IMR-90 (cell line): ENCODE results near the gene ENOX1. TPM values are rescaled to one million over a fixed set of nuclear protein-coding genes. Genes with fewer than 3 reads are reported as not detected.

Source experiments
- ATAC-seq: fragments of 200-7000 bp; cut with Tn5 transposase; 2 replicates; pipeline ENCODE4 v1.9.1; 2020; ENCODE audit warnings: low read depth, mild to moderate bottlenecking, moderate library complexity
- BruUV-seq: library from RNA; stranded (reverse); fragments of 400-500 nt; replicated peaks from 2 replicates; lab custom pipeline; 2021; lab: Mats Ljungman, UMichigan
- CTCF ChIA-PET: fragments of 300-600 bp; formaldehyde crosslinking; extraction: SDS; loops from one replicate; lab custom pipeline; 2021; ENCODE audit warnings: antibody characterized with exemption; lab: Yijun Ruan, JAX
- POLR2A ChIA-PET: fragments of 300-600 bp; sonication (Branson Sonifier 250); formaldehyde crosslinking; loops from one replicate; lab custom pipeline; 2022; ENCODE audit warnings: antibody characterized with exemption; ENCODE audit not compliant: unreplicated experiment; lab: Charles Lee
- DNase-seq: peaks from one replicate; pipeline ENCODE4 v3.0.0; 2013
- H2AFZ ChIP-seq: replicated peaks from 2 replicates; pipeline ENCODE3; 2013; ENCODE audit warnings: low read length, mild to moderate bottlenecking; ENCODE audit not compliant: poor library complexity
- H2AK5ac ChIP-seq: 2 replicates; pipeline ENCODE4 v1.6.1; 2013; ENCODE audit warnings: low read depth, low read length, inconsistent platforms
- H2AK9ac ChIP-seq: replicated peaks from 2 replicates; pipeline ENCODE3; 2013; ENCODE audit warnings: mild to moderate bottlenecking, low read depth, low read length, moderate library complexity; ENCODE audit not compliant: poor library complexity
- H2BK120ac ChIP-seq: 2 replicates; pipeline ENCODE4 v1.6.1; 2013; ENCODE audit warnings: low read depth, low read length, inconsistent platforms
- H2BK15ac ChIP-seq: 3 replicates; pipeline ENCODE4 v1.6.1; 2013; ENCODE audit warnings: low read depth, low read length, inconsistent platforms
- H2BK20ac ChIP-seq: 2 replicates; pipeline ENCODE4 v1.6.1; 2013; ENCODE audit warnings: low read depth, mild to moderate bottlenecking, inconsistent platforms, low read length, moderate library complexity
- H2BK5ac ChIP-seq: 2 replicates; pipeline ENCODE4 v1.6.1; 2013; ENCODE audit warnings: mild to moderate bottlenecking, low read depth, low read length, inconsistent platforms; ENCODE audit not compliant: poor library complexity, severe bottlenecking
- H3K14ac ChIP-seq: replicated peaks from 2 replicates; pipeline ENCODE4 v1.6.1; 2013; ENCODE audit warnings: low read depth, low read length, inconsistent platforms
- H3K18ac ChIP-seq: 2 replicates; pipeline ENCODE4 v1.6.1; 2013; ENCODE audit warnings: low read depth, low read length, control low read depth
- H3K23ac ChIP-seq: 2 replicates; pipeline ENCODE4 v1.6.1; 2013; ENCODE audit warnings: low read depth, low read length, inconsistent platforms
- H3K27ac ChIP-seq: 2 replicates; pipeline ENCODE4 v1.5.1; 2013; ENCODE audit warnings: mild to moderate bottlenecking, control low read depth, low read length; ENCODE audit not compliant: insufficient read depth
- H3K27me3 ChIP-seq: 2 replicates; pipeline ENCODE4 v1.6.1; 2013; ENCODE audit warnings: low read length; ENCODE audit not compliant: control insufficient read depth, insufficient read depth
- H3K36me3 ChIP-seq: 2 replicates; pipeline ENCODE4 v1.6.1; 2013; ENCODE audit warnings: low read length, mixed read lengths; ENCODE audit not compliant: control insufficient read depth, insufficient read depth
- H3K4ac ChIP-seq: 2 replicates; pipeline ENCODE4 v1.6.1; 2013; ENCODE audit warnings: low read depth, low read length, inconsistent platforms
- H3K4me1 ChIP-seq: 2 replicates; pipeline ENCODE4 v1.6.1; 2013; ENCODE audit warnings: low read length, mixed read lengths; ENCODE audit not compliant: control insufficient read depth, insufficient read depth
- H3K4me2 ChIP-seq: 2 replicates; pipeline ENCODE4 v1.6.1; 2013; ENCODE audit warnings: low read depth, mild to moderate bottlenecking, control low read depth, low read length, moderate library complexity
- H3K4me3 ChIP-seq: 2 replicates; pipeline ENCODE4 v1.5.1; 2013; ENCODE audit warnings: low read depth, mild to moderate bottlenecking, control low read depth, low read length, moderate library complexity; ENCODE audit not compliant: insufficient read depth
- H3K56ac ChIP-seq: 2 replicates; pipeline ENCODE4 v1.6.1; 2013; ENCODE audit warnings: low read length, inconsistent platforms; ENCODE audit not compliant: insufficient read depth; ENCODE audit errors: extremely low read depth
- H3K79me1 ChIP-seq, 2 experiments: 2 replicates each; pipeline ENCODE4 v1.6.1; 2013; ENCODE audit warnings: low read length in 2 of 2, inconsistent platforms in 1 of 2, low read depth in 1 of 2
- H3K9ac ChIP-seq: 2 replicates; pipeline ENCODE4 v1.6.1; 2013; ENCODE audit warnings: low read depth, low read length, control low read depth
- H3K9me1 ChIP-seq: 2 replicates; pipeline ENCODE4 v1.6.1; 2013; ENCODE audit warnings: low read length, inconsistent platforms; ENCODE audit not compliant: insufficient read depth
- H3K9me3 ChIP-seq: 2 replicates; pipeline ENCODE4 v1.6.1; 2013; ENCODE audit warnings: low read length; ENCODE audit not compliant: control insufficient read depth, insufficient read depth
- H4K20me1 ChIP-seq: 2 replicates; pipeline ENCODE4 v1.6.1; 2013; ENCODE audit warnings: low read length, inconsistent platforms; ENCODE audit not compliant: insufficient read depth
- H4K5ac ChIP-seq: 2 replicates; pipeline ENCODE4 v1.6.1; 2013; ENCODE audit warnings: mild to moderate bottlenecking, low read depth, low read length, control low read depth
- H4K8ac ChIP-seq, 2 experiments: 2 replicates each; pipeline ENCODE4 v1.6.1; 2013; ENCODE audit warnings: low read depth in 2 of 2, low read length in 2 of 2, control low read depth in 1 of 2, inconsistent platforms in 1 of 2
- H4K91ac ChIP-seq: 2 replicates; pipeline ENCODE4 v1.6.1; 2013; ENCODE audit warnings: low read depth, low read length, inconsistent platforms; ENCODE audit not compliant: insufficient read depth
- CTCF ChIP-seq: conservative IDR thresholded peaks from 2 replicates; pipeline ENCODE4 v1.5.1; 2012; ENCODE audit warnings: mild to moderate bottlenecking, low read depth, low read length, improper control_type of control experiment
- MAFK ChIP-seq: IDR thresholded peaks from 2 replicates; pipeline ENCODE4 v1.6.1; 2012; ENCODE audit warnings: low read depth, low read length, improper control_type of control experiment
- MAZ ChIP-seq: IDR thresholded peaks from 2 replicates; pipeline ENCODE4 v1.6.1; 2012; ENCODE audit warnings: low read depth, mild to moderate bottlenecking, low read length, improper control_type of control experiment, moderate library complexity, borderline replicate concordance
- POLR2A ChIP-seq: IDR thresholded peaks from 2 replicates; pipeline ENCODE4 v1.6.1; 2012; ENCODE audit warnings: mild to moderate bottlenecking, low read depth, low read length
- RAD21 ChIP-seq: IDR thresholded peaks from 2 replicates; pipeline ENCODE4 v1.6.1; 2012; ENCODE audit warnings: low read length, improper control_type of control experiment
- RFX5 ChIP-seq: IDR thresholded peaks from 2 replicates; pipeline ENCODE4 v1.8.0; 2012; ENCODE audit warnings: low read depth, mild to moderate bottlenecking, low read length, moderate library complexity
- WGBS, 2 experiments: methylation state at CpG; one replicate each; pipeline versions ENCODE4 v1.1.5 to v1.1.7; 2013; ENCODE audit warnings: missing lambda C conversion rate in 2 of 2; ENCODE audit not compliant: insufficient read length in 1 of 2; ENCODE audit errors: extremely low coverage in 2 of 2; 5-methylcytosine and 5-hydroxymethylcytosine counted together
- dilution Hi-C: fragments of 300-500 bp; cut with HindIII; formaldehyde crosslinking; loops from one replicate; pipeline ENCODE4 v1.14.3; 2018; ENCODE audit warnings: low sequenced_read_pairs; ENCODE audit not compliant: unreplicated experiment
- in situ Hi-C: fragments of 300-500 bp; cut with MboI; formaldehyde crosslinking; loops from 3 replicates; pipeline ENCODE4 v1.14.3; 2019; ENCODE audit warnings: low sequenced_read_pairs, inconsistent platforms, mixed read lengths
- intact Hi-C: fragments of 100-400 bp; cut with micrococcal nuclease; formaldehyde crosslinking; loops from 2 replicates; pipeline ENCODE4 v1.10.0; 2022
- polyA plus RNA-seq, 3 experiments: library from polyadenylated mRNA; depleted of rRNA; stranded (reverse); fragments of >200 nt; gene quantifications; 2 replicates each; pipeline ENCODE4 v1.2.3, GENCODE V29; 2012; ENCODE audit warnings: low replicate concordance in 1 of 3
- total RNA-seq: library from RNA; depleted of rRNA; stranded (reverse); fragments of >200 nt; gene quantifications from 2 replicates; pipeline ENCODE4 v1.2.3, GENCODE V29; 2012

ENOX1 gene
- total and polyA plus RNA-seq, 2 of the 4 experiments (the other 2 are of a cell fraction) = 0.99 to 1.3 TPM

- Histone ChIP-seq H4K20me1 (no peaks in the 10 kb centered on the region), H2BK15ac (no peak overlapping the region), H2BK5ac (no peak overlapping the region), H2AK9ac (no peak overlapping the region), H4K91ac (no peak overlapping the region), H4K8ac (no peak overlapping the region), H3K14ac (no peak overlapping the region), H2AFZ (no peak overlapping the region), H3K9ac (no peak overlapping the region), H2BK20ac (no peak overlapping the region), H4K5ac (no peak overlapping the region), H3K4ac (no peak overlapping the region), H3K18ac (no peak overlapping the region), H3K56ac (no peak overlapping the region), H3K9me3 (no peaks in the 10 kb centered on the region), H3K79me1 (no peaks in the 10 kb centered on the region), H3K27me3 (peaks cover 2% of the 10 kb centered on the region), H3K4me3 (no peak overlapping the region), H2BK120ac (no peak overlapping the region), H3K27ac (no peak overlapping the region), H3K9me1 (no peaks in the 10 kb centered on the region), H3K4me1 (no peaks in the 10 kb centered on the region), H3K36me3 (no peaks in the 10 kb centered on the region), H2AK5ac (no peak overlapping the region), H3K4me2 (no peak overlapping the region), H3K23ac (no peak overlapping the region)
- ChIA-PET CTCF (interaction anchor here (0.7 kb wide), 1 partner anchor 42 kb away, joined by 3 read pairs; no protein-coding TSS in a partner anchor), POLR2A (no interaction called here)
- TF ChIP-seq MAFK = no peak
- no peak for TF ChIP-seq MAZ
- no peak for TF ChIP-seq RFX5
- TF ChIP-seq POLR2A = no peak
- no peak for TF ChIP-seq RAD21
- TF ChIP-seq CTCF = no peak
- no CpG with 5 or more reads among the region's 10 CpGs for WGBS, 2 experiments
- in situ Hi-C loops (no loop called here), intact Hi-C loops (no loop called here), dilution Hi-C loops (no loop called here)
- ATAC-seq (no peak), DNase-seq (no peak)
- no TSS peak for BruUV-seq
Observed at GRCh38 chr13:43448605-43449336, 338.0 kb downstream of the ENOX1 start.
